Measurements from ENCODE around the gene KCTD15.

DNA sequence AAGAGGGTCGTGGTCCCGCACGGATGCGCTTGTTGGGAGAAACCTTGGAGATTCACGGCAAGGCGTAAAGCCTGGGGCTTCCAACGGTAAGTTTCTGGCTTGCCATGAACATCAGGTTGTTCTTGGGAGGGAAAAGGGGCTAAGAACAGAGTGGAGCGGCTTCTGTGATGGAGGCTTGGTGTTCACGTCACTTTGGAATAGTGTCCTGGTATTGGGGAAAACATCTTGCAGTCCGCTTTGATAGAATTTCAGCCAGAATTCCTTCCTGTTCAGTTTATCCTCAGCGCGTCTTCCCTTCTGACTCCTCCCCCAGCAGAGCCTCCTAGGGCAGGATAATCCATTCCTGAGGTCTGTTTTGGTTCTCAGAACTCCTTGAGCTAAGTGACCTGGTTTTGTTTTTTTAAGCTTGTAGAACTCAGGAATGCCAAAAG lies 2.0 kb downstream of the KCTD15 start:
- TF ChIP-seq, protein P1, sequence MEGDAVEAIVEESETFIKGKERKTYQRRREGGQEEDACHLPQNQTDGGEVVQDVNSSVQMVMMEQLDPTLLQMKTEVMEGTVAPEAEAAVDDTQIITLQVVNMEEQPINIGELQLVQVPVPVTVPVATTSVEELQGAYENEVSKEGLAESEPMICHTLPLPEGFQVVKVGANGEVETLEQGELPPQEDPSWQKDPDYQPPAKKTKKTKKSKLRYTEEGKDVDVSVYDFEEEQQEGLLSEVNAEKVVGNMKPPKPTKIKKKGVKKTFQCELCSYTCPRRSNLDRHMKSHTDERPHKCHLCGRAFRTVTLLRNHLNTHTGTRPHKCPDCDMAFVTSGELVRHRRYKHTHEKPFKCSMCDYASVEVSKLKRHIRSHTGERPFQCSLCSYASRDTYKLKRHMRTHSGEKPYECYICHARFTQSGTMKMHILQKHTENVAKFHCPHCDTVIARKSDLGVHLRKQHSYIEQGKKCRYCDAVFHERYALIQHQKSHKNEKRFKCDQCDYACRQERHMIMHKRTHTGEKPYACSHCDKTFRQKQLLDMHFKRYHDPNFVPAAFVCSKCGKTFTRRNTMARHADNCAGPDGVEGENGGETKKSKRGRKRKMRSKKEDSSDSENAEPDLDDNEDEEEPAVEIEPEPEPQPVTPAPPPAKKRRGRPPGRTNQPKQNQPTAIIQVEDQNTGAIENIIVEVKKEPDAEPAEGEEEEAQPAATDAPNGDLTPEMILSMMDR (IDR thresholded peaks at IDR 0.05; ENCODE audit: insufficient read depth, low read length, poor library complexity, severe bottlenecking) = no peak
- no peak for TF ChIP-seq EZH2phosphoT487 (conservative IDR thresholded peaks at IDR 0.05; ENCODE audit: low read length)
